Measurements from ENCODE around the gene DGCR2. TPM values are rescaled to one million over a fixed set of nuclear protein-coding genes. Genes with fewer than 3 reads are reported as not detected.
"Not testable (repeated sequence)": the region's sequence is repeated elsewhere in the genome, so short reads cannot be mapped to it uniquely, and the experiment has no call there.

DGCR2 gene
- total RNA-seq, 1 donor from 2014 or later, result 35.2 TPM

GRCh38 chr22:19039448-19039780 lies 82.8 kb downstream of the DGCR2 start:
- intact Hi-C loops (cut with DNase I), result no loop called here
- DNase-seq (ENCODE audit: low spot score), result no peak

GRCh38 chr22:19038728-19039447 lies 83.3 kb downstream of the DGCR2 start:
- no peak for DNase-seq (ENCODE audit: low spot score)
- intact Hi-C loops (cut with DNase I), result no loop called here

GRCh38 chr22:19038164-19038546 lies 84.1 kb downstream of the DGCR2 start:
- no peak for DNase-seq (ENCODE audit: low spot score)
- intact Hi-C loops (cut with DNase I), result no loop called here

- DNase-seq (ENCODE audit: low spot score), result no peak
- intact Hi-C loops (cut with DNase I), result no loop called here
Observed at GRCh38 chr22:19037282-19038163, 84.7 kb downstream of the DGCR2 start.

GRCh38 chr22:19036523-19037273 lies 85.5 kb downstream of the DGCR2 start:
- intact Hi-C loops (cut with DNase I), result no loop called here
- DNase-seq (ENCODE audit: low spot score), result no peak

GRCh38 chr22:19036229-19036522 lies 86.0 kb downstream of the DGCR2 start:
- intact Hi-C loops (cut with DNase I), result no loop called here
- DNase-seq (ENCODE audit: low spot score), result no peak

- DNase-seq (ENCODE audit: low spot score), result no peak
Observed at GRCh38 chr22:19035474-19036228, 86.6 kb downstream of the DGCR2 start.

GRCh38 chr22:19035126-19035473 lies 87.1 kb downstream of the DGCR2 start:
- DNase-seq (ENCODE audit: low spot score); intact Hi-C loops (cut with DNase I): not testable (repeated sequence)

More at GRCh38 chr22:19035474-19036228, 86.6 kb downstream of the DGCR2 start:
- intact Hi-C loops (cut with DNase I), result no loop called here

GRCh38 chr22:19034724-19035120 lies 87.5 kb downstream of the DGCR2 start:
- intact Hi-C loops (cut with DNase I); DNase-seq (ENCODE audit: low spot score): not testable (repeated sequence)

GRCh38 chr22:19034031-19034723 lies 88.0 kb downstream of the DGCR2 start:
- intact Hi-C loops (cut with DNase I); DNase-seq (ENCODE audit: low spot score): not testable (repeated sequence)

GRCh38 chr22:19033568-19033905 lies 88.7 kb downstream of the DGCR2 start:
- DNase-seq (ENCODE audit: low spot score); intact Hi-C loops (cut with DNase I): not testable (repeated sequence)

GRCh38 chr22:19032898-19033567 lies 89.2 kb downstream of the DGCR2 start:
- DNase-seq (ENCODE audit: low spot score); intact Hi-C loops (cut with DNase I): not testable (repeated sequence)

- intact Hi-C loops (cut with DNase I); DNase-seq (ENCODE audit: low spot score): not testable (repeated sequence)
Observed at GRCh38 chr22:19032156-19032785, 89.9 kb downstream of the DGCR2 start.

GRCh38 chr22:19030889-19031252 lies 91.3 kb downstream of the DGCR2 start:
- intact Hi-C loops (cut with DNase I); DNase-seq (ENCODE audit: low spot score): not testable (repeated sequence)

- DNase-seq (ENCODE audit: low spot score); intact Hi-C loops (cut with DNase I): not testable (repeated sequence)
Observed at GRCh38 chr22:19030226-19030888, 91.9 kb downstream of the DGCR2 start.

- intact Hi-C loops (cut with DNase I); DNase-seq (ENCODE audit: low spot score): not testable (repeated sequence)
Observed at GRCh38 chr22:19029113-19030103, 92.8 kb downstream of the DGCR2 start.

- DNase-seq (ENCODE audit: low spot score); intact Hi-C loops (cut with DNase I): not testable (repeated sequence)
Observed at GRCh38 chr22:19028060-19028455, 94.2 kb downstream of the DGCR2 start.
